SK-N-SH (cell line): Measurements from ENCODE around the gene HBQ1.

Experiments used
- POLR2AphosphoS5 ChIP-seq: IDR thresholded peaks from 2 replicates; pipeline ENCODE4 v1.6.1; 2012; ENCODE audit warnings: low read depth, low read length
- RAD21 ChIP-seq: IDR thresholded peaks from 2 replicates; pipeline ENCODE4 v1.6.1; 2012; ENCODE audit warnings: mild to moderate bottlenecking, low read length
- SMC3 ChIP-seq: IDR thresholded peaks from 2 replicates; pipeline ENCODE4 v1.6.1; 2012; ENCODE audit warnings: low read depth, low read length, improper control_type of control experiment
- YY1 ChIP-seq: IDR thresholded peaks from 2 replicates; pipeline ENCODE4 v1.4.0; 2012; ENCODE audit warnings: low read depth, mild to moderate bottlenecking
- TF ChIP-seq, protein P1 (sequence below): fragments of 200-600 bp; sonication (generic); IDR thresholded peaks from 2 replicates; pipeline ENCODE4 v1.6.1; 2017; ENCODE audit warnings: antibody characterized with exemption, mild to moderate bottlenecking, moderate library complexity

- TF ChIP-seq, protein P1, sequence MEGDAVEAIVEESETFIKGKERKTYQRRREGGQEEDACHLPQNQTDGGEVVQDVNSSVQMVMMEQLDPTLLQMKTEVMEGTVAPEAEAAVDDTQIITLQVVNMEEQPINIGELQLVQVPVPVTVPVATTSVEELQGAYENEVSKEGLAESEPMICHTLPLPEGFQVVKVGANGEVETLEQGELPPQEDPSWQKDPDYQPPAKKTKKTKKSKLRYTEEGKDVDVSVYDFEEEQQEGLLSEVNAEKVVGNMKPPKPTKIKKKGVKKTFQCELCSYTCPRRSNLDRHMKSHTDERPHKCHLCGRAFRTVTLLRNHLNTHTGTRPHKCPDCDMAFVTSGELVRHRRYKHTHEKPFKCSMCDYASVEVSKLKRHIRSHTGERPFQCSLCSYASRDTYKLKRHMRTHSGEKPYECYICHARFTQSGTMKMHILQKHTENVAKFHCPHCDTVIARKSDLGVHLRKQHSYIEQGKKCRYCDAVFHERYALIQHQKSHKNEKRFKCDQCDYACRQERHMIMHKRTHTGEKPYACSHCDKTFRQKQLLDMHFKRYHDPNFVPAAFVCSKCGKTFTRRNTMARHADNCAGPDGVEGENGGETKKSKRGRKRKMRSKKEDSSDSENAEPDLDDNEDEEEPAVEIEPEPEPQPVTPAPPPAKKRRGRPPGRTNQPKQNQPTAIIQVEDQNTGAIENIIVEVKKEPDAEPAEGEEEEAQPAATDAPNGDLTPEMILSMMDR, result no peak
- TF ChIP-seq POLR2AphosphoS5 (no peak), RAD21 (no peak), YY1 (no peak), SMC3 (no peak)
These were observed 21.0 kb upstream of the HBQ1 start for GRCh38 chr16:159136-159849.
